Keratinocyte (primary cell): ENCODE data around the gene DEPDC1. TPM values are rescaled to one million over a fixed set of nuclear protein-coding genes. Genes with fewer than 3 reads are reported as not detected.
"Not testable (repeated sequence)": the region's sequence is repeated elsewhere in the genome, so short reads cannot be mapped to it uniquely, and the experiment has no call there.

Experiments used
- DNase-seq: peaks from one replicate; pipeline ENCODE4 v3.0.0-alpha.2; 2011; ENCODE audit warnings: low read depth, missing footprints, low spot score
- FAIRE-seq: peaks from 2 replicates; lab custom pipeline; 2011; peaks lifted over from hg19 to GRCh38; lab: Jason Lieb, UNC
- H2AFZ ChIP-seq: 2 replicates; pipeline ENCODE4 v1.6.0; 2012; ENCODE audit warnings: low read length, control low read depth, inconsistent platforms; ENCODE audit not compliant: control insufficient read depth
- H3K27ac ChIP-seq: 2 replicates; pipeline ENCODE4 v1.5.1; 2011; ENCODE audit warnings: low read length; ENCODE audit not compliant: control insufficient read depth, insufficient read depth
- H3K27me3 ChIP-seq: 3 replicates; pipeline ENCODE4 v1.6.0; 2011; ENCODE audit warnings: low read length; ENCODE audit not compliant: control insufficient read depth, insufficient read depth; ENCODE audit errors: extremely low read depth
- H3K36me3 ChIP-seq, 2 experiments: 2 replicates in 1 of 2; 3 replicates in 1 of 2; pipeline ENCODE4 v1.5.1; 2011; ENCODE audit warnings: low read length in 2 of 2, mild to moderate bottlenecking in 1 of 2; ENCODE audit not compliant: control insufficient read depth in 2 of 2, insufficient read depth in 2 of 2; ENCODE audit errors: extremely low read depth in 1 of 2
- H3K4me1 ChIP-seq: 3 replicates; pipeline ENCODE4 v1.5.1; 2011; ENCODE audit warnings: low read length; ENCODE audit not compliant: control insufficient read depth, insufficient read depth; ENCODE audit errors: extremely low read depth
- H3K4me2 ChIP-seq: 3 replicates; pipeline ENCODE4 v1.6.0; 2011; ENCODE audit warnings: low read depth, low read length; ENCODE audit not compliant: control insufficient read depth, insufficient read depth; ENCODE audit errors: extremely low read depth
- H3K4me3 ChIP-seq, 3 experiments: fragments of 200-600 bp in 1 of 3; sonication (generic) in 1 of 3; 2 replicates in 2 of 3; 3 replicates in 1 of 3; pipeline ENCODE4 v1.5.1; 2011 to 2016; ENCODE audit warnings: low read length in 3 of 3, mild to moderate bottlenecking in 3 of 3, control low read depth in 2 of 3, inconsistent platforms in 1 of 3, low read depth in 1 of 3, mixed read lengths in 1 of 3, mixed run types in 1 of 3, moderate library complexity in 1 of 3; ENCODE audit not compliant: control insufficient read depth in 2 of 3, insufficient read depth in 2 of 3; ENCODE audit errors: extremely low read depth in 1 of 3
- H3K79me2 ChIP-seq: 2 replicates; pipeline ENCODE4 v1.6.0; 2012; ENCODE audit warnings: low read length; ENCODE audit not compliant: control insufficient read depth, insufficient read depth
- H3K9ac ChIP-seq: 3 replicates; pipeline ENCODE4 v1.6.0; 2011; ENCODE audit warnings: low read length; ENCODE audit not compliant: control insufficient read depth, insufficient read depth; ENCODE audit errors: extremely low read depth
- H3K9me1 ChIP-seq: 3 replicates; pipeline ENCODE4 v1.6.0; 2011; ENCODE audit warnings: low read length; ENCODE audit not compliant: control insufficient read depth, insufficient read depth; ENCODE audit errors: extremely low read depth
- H3K9me3 ChIP-seq: 2 replicates; pipeline ENCODE4 v1.5.1; 2012; ENCODE audit warnings: low read depth, low read length; ENCODE audit not compliant: control insufficient read depth
- H4K20me1 ChIP-seq: 3 replicates; pipeline ENCODE4 v1.6.0; 2011; ENCODE audit warnings: low read length; ENCODE audit not compliant: control insufficient read depth, insufficient read depth; ENCODE audit errors: extremely low read depth
- EZH2 ChIP-seq: IDR thresholded peaks from one replicate; pipeline ENCODE4 v1.6.1; 2012; ENCODE audit warnings: inconsistent platforms, mild to moderate bottlenecking, low read length, moderate library complexity
- dilution Hi-C: fragments of 300-500 bp; cut with MboI; formaldehyde crosslinking; loops from one replicate; pipeline ENCODE4 v1.7.0; 2020; ENCODE audit warnings: low sequenced_read_pairs; ENCODE audit not compliant: extremely low pct_ligation_motif_present
- polyA plus RNA-seq, 5 experiments: library from polyadenylated mRNA; depleted of rRNA in 3 of 5; stranded (reverse) in 3 of 5; stranded (forward) in 1 of 5; unstranded in 1 of 5; fragments of >200 nt; gene quantifications; 1 replicate in 1 of 5; 2 replicates in 3 of 5; 3 replicates in 1 of 5; pipeline versions ENCODE4 v1.2.1 to v1.2.3, GENCODE V29; 2011 to 2012; ENCODE audit warnings: missing spikeins in 2 of 5, low read depth in 1 of 5, low replicate concordance in 1 of 5
- TF ChIP-seq, protein P1 (sequence below), 3 experiments: IDR thresholded peaks in 1 of 3; conservative IDR thresholded peaks in 1 of 3; optimal IDR thresholded peaks in 1 of 3; 2 replicates in 2 of 3; 3 replicates in 1 of 3; pipeline versions ENCODE3 to v1.5.1; 2011; ENCODE audit warnings: low read length in 3 of 3, mild to moderate bottlenecking in 3 of 3, moderate library complexity in 2 of 3, control low read depth in 1 of 3, inconsistent platforms in 1 of 3; ENCODE audit not compliant: insufficient read depth in 2 of 3; ENCODE audit errors: extremely low read depth in 1 of 3

The DEPDC1 gene
- polyA plus RNA-seq, 1 donor (not counting 4 experiments of a cell fraction or from before 2014, with no cell fraction given) = 11.2 TPM

DNA sequence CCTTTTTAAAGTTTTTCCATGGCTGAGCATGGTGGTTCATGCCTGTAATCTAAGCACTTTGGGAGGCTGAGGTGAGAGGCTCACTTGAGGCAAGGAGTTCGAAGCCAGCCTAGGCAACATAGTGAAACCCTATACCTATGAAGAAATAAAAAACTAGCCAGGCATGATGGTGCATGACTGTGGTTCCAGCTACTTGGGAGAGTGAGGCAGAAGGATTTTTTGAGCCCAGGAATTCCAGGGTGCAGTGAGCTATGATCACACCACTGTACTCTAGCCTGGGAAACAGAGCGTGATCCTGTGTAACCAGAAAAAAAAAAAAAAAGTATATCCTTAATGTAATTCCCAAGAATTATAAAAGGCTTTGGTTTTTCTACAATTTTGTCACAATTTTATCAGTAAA, 17.4 kb downstream of the DEPDC1 start:
- DNase-seq = no peak
- dilution Hi-C loops = no loop called here
- no peak for FAIRE-seq
- Histone ChIP-seq H3K4me1 (no peaks in the 10 kb centered on the region), H4K20me1 (no peaks in the 10 kb centered on the region), H3K27ac (no peak overlapping the region), H3K4me3 (no peak overlapping the region), H3K9me3 (no peaks in the 10 kb centered on the region), H3K9me1 (no peaks in the 10 kb centered on the region), H3K79me2 (no peaks in the 10 kb centered on the region), H3K36me3 (peaks cover 0 to 3% of the 10 kb centered on the region in 2 experiments), H3K4me2 (no peak overlapping the region), H2AFZ (no peak overlapping the region), H3K9ac (no peak overlapping the region), H3K27me3 (no peaks in the 10 kb centered on the region)
- no peak for TF ChIP-seq EZH2
- TF ChIP-seq, protein P1, sequence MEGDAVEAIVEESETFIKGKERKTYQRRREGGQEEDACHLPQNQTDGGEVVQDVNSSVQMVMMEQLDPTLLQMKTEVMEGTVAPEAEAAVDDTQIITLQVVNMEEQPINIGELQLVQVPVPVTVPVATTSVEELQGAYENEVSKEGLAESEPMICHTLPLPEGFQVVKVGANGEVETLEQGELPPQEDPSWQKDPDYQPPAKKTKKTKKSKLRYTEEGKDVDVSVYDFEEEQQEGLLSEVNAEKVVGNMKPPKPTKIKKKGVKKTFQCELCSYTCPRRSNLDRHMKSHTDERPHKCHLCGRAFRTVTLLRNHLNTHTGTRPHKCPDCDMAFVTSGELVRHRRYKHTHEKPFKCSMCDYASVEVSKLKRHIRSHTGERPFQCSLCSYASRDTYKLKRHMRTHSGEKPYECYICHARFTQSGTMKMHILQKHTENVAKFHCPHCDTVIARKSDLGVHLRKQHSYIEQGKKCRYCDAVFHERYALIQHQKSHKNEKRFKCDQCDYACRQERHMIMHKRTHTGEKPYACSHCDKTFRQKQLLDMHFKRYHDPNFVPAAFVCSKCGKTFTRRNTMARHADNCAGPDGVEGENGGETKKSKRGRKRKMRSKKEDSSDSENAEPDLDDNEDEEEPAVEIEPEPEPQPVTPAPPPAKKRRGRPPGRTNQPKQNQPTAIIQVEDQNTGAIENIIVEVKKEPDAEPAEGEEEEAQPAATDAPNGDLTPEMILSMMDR (optimal IDR thresholded peaks at IDR 0.05 in 1 of 3, IDR thresholded peaks at IDR 0.05 in 1 of 3, conservative IDR thresholded peaks at IDR 0.05 in 1 of 3; ENCODE audit: extremely low read depth in 1 of 3, insufficient read depth in 2 of 3, low read length in 3 of 3) = no peak

DNA sequence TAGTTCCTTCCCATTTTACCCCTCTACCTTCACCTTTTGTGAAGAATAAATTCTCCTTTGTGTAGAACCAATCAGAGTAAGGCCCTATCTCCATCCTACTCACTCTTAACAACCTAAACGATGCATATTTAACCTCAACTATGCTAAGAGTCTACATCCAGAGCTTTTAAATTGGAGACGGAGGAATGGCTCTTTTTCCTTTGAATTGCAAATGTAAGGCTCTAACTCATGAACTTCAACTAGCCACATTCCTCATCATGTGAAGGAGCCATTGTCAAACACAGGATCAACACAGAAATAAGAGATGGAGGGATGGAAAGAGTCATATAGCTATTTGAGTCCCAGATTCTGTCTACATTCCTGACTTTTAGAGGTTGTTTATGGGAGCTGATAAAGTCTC, 18.2 kb downstream of the DEPDC1 start:
- Histone ChIP-seq H3K4me3 (no peak overlapping the region), H3K4me1 (no peaks in the 10 kb centered on the region), H2AFZ (no peak overlapping the region), H3K27ac (no peak overlapping the region), H3K4me2 (no peak overlapping the region), H3K9ac (no peak overlapping the region), H4K20me1 (no peaks in the 10 kb centered on the region), H3K9me3 (no peaks in the 10 kb centered on the region), H3K27me3 (no peaks in the 10 kb centered on the region), H3K36me3 (peaks cover 0 to 3% of the 10 kb centered on the region in 2 experiments), H3K79me2 (no peaks in the 10 kb centered on the region), H3K9me1 (no peaks in the 10 kb centered on the region)
- dilution Hi-C loops = no loop called here
- no peak for FAIRE-seq
- no peak for DNase-seq
- TF ChIP-seq EZH2 = no peak
- TF ChIP-seq, protein P1 (optimal IDR thresholded peaks at IDR 0.05 in 1 of 3, IDR thresholded peaks at IDR 0.05 in 1 of 3, conservative IDR thresholded peaks at IDR 0.05 in 1 of 3; ENCODE audit: extremely low read depth in 1 of 3, insufficient read depth in 2 of 3, low read length in 3 of 3) = no peak

DNA sequence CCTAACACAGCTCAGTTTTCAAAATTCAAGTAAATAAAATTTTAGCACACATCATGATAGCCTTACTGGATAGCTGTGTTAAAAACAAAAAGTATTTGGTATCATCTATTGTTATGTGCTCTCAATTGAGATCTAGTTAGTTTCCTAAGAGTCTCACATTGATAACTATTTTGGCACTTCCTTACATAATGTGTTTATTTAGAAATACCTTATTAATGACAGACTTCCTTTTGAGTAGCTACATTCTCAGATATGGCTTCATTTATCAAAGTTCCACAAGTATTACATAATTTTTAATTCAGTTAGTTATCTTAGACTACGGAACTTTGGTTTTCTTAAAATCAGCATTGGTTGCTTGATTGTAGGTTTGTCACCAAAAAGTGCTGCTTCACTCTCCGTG, 20.3 kb downstream of the DEPDC1 start:
- H3K27me3 ChIP-seq, FAIRE-seq, DNase-seq, H3K36me3 ChIP-seq, H3K9ac ChIP-seq, H3K9me3 ChIP-seq, dilution Hi-C loops, H3K4me3 ChIP-seq, H4K20me1 ChIP-seq, H3K9me1 ChIP-seq, H3K79me2 ChIP-seq, H3K4me1 ChIP-seq, H3K4me2 ChIP-seq, H2AFZ ChIP-seq, H3K27ac ChIP-seq: not testable (repeated sequence)
